Left renal pelvis (tissue), 4 donors: ENCODE data around the gene CHEK1. TPM values are rescaled to one million over a fixed set of nuclear protein-coding genes. Genes with fewer than 3 reads are reported as not detected.
A peak's percentile ranks its signal among the peaks of the same experiment; 100 is the strongest.
"Not testable (repeated sequence)": the region's sequence is repeated elsewhere in the genome, so short reads cannot be mapped to it uniquely, and the experiment has no call there.

ENCODE experiments used
- DNase-seq, 4 donors: peaks; one replicate each; pipeline ENCODE4 v3.0.0-alpha.2; 2013; ENCODE audit warnings: low read depth in 4 of 4, low spot score in 3 of 4
- polyA plus RNA-seq, 4 donors: library from polyadenylated mRNA; unstranded; fragments of 120-200 nt; gene quantifications; one replicate each; pipeline ENCODE4 v1.2.1, GENCODE V29; 2013; ENCODE audit not compliant: insufficient read length in 4 of 4

CHEK1 gene
- 10 to 100 TPM; 15.7 to 32.9 (median 29.9) TPM for polyA plus RNA-seq

DNA sequence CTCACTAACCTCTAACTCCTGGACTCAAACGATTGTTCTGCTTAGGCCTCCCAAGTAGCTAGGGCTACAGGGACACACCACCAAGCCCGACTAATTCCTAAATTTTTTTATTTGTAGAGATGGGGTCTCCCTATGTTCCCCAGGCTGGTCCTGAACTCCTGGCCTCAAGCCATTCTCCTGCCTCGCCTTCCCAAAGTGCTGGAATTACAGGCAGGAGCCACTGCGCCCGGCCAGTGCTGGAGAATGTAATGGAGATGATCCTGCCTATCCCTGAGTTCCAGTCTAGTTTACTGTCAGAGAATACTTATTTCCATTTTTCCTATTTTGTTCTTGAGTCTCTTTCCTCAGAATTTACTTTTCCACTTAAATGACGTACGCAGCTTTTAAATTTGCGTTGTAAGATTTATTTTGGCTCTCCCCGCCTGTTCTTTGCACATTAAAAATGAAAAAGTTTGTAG lies at the start of gene CHEK1:
CHEK1 (plus strand) TSS at position 408 of the 458 bp plus-strand sequence. CDS start 1,606 bp downstream, outside the sequence.
- no peak for DNase-seq

DNA sequence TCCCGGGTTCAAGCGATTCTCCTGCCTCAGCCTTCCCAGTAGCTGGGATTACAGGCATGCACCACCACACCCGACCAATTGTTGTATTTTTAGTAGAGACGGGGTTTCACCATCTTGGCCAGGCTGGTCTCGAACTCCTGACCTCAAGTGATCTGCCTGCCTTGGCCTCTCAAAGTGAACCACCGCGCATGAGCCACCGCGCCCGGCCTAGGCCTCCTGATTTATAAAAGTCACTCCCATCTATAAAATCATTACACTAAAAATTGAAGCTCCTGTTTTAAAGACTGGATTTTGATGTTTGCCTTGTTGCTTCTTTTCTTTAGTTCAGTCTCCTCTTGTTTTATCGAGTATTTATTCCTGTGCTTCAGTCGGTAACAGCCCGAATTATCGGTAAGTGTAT lies 47.8 kb upstream of the CHEK1 start:
- DNase-seq, result not testable (repeated sequence)

DNA sequence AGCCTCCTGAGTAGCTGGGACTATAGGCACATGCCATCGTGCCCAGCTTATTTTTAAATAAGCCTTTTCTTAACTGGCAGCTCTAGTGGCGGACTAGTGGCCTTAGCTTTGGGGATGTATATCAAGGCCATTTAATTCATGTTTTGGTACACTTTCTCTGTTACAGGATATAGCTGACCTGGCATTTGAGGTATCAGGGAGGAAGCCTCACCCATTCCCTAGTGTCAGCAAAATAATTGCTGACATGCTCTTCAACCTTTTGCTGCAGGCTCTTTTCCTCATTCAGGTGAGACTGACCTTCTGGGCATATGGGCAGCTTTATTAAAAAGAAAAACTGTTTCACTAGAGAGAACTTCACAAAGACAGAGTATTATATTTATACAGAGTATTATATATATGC lies 46.2 kb upstream of the CHEK1 start:
- no peak for DNase-seq

DNA sequence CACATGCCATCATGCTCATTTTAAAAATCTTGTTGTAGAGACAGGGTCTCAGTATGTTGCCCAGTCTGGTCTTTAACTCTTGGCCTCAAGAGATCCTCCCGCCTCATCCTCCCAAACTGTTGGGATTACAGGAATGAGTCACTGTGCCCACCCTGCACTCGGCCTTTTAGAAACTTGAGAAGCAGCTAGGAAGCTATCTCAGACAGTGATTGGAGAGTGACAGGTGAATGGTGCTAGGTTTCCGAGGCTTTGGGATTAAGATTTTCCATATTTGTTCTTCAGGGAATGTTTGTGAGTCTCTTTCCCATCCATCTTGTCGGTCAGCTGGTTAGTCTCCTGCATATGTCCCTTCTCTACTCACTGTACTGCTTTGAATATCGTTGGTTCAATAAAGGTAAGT lies 45.2 kb upstream of the CHEK1 start:
- no peak for DNase-seq

DNA sequence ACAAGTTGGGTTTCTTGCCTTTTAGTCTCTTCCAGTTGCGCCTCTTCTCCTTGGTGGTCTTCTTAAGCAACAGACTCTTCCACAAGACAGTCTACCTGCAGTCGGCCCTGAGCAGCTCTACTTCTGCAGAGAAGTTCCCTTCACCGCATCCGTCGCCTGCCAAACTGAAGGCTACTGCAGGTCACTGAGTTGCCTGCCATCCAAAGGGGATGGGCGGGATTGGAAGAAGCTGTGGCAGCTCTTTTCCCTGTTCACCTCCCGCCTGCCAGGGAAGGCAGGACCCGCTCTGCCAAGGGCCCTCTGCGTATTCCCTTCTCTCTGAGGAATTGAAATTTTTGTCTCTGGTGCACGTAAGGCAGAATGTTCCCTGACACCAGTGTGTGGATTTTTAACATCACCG lies 41.5 kb upstream of the CHEK1 start:
- DNase-seq, result no peak

DNA sequence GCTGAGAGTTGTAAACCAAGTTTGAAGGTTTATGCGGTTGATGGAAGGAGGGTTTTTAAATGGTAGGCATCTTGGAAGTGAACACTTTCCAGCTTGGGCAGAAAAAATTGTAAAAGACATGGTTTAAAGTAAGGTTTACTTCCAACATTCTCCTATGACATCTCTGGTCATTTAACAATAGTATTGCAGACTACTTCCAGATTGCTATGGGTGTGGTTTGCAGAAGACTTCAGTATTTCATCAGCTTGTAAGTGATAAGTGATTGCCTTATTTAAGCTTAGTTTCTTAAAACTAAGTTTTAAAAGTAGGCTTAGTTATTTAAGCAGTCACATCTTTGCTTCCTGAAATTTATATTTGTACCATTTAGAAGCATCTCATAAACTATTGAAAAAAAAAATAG lies 39.5 kb upstream of the CHEK1 start:
- DNase-seq, result no peak

DNA sequence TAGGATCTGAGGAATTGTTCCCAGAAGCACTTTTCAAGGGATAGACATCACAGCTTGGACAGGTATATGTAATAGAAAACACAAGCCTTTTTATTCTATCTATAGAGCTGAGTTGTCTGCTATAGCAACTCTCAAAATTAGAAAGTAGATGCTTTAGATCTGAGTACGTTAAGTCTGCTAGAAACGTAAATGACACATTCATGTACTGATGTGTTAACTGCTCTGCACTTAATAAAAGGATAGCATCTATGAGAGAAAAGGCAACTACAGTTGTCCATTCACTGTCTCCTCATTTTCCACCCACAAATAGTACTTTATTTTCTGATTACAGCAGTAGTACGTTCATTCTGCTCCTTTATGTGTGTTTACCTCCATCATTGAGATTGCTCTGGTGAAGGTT lies 38.3 kb upstream of the CHEK1 start:
- DNase-seq, result no peak

DNA sequence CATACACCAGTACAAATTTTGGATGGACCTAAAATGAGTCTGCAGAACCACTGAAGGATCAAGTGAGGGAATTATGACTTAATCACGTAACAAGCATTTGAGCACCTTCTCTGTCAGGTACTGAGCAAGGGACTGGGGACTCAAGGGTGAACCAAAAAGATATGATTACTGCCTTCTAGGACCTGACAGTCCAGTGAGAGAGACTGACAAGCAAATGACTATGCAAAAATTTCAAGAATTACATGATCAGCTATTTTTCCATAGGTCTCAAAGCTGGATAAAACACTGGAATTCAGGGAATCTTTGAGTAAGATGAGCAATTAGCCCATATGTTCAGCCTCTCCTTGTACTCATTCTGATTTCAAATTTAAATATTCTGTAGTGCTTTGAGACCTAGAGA lies 37.5 kb upstream of the CHEK1 start:
- DNase-seq, result no peak

DNA sequence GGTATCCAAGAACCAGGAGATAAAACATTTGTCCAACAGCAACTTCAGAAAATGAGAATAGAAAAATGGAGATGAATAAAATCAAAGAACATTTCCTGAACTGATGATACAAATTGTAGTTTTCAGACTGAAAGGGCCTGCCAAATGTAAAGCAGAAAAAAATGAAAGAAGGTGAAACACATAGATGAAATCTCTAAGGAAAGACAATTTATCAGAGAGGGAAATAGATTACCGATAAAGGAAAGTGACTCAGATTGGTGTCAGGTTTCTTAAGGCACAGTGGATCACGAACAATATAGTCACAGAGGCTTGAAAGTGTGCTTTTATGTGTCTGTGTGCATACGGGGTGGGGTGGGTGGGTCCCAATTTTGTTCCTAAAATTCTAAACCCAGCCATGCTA lies 36.5 kb upstream of the CHEK1 start:
- DNase-seq, result no peak

DNA sequence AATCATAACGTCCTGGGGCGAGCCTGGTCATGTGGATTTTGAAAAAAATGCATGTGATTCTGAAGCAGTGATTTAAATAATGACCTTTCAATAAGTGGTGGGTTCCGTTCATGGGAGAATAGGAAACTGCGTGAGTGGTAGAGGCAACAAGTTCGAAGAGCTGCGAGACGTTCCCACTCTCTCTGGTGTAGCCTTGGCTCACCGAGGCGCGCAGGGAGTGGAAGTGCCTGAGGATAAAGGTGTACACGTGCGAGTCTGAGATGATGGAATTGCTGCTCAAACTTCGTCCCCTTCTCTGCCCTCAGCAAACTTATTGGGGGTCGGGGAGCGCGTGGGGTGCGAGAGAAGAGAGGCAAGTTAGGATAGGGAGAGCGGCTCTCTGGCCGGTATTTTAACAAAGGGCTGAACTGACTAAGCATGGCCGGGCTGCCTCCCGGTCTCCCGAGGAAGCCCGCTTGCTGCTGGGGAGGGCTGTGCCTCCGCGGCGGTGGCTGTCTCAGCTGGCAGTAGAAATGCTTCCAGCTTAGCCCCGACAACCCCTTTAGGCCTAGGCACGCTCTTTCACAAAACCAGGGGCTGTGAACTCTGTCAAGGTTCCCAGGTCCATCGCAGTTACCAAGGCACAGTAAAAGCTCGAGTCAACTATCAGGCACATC lies 33.2 kb upstream of the CHEK1 start:
- DNase-seq, result peak in 1 of 4 donors; percentile 22

DNA sequence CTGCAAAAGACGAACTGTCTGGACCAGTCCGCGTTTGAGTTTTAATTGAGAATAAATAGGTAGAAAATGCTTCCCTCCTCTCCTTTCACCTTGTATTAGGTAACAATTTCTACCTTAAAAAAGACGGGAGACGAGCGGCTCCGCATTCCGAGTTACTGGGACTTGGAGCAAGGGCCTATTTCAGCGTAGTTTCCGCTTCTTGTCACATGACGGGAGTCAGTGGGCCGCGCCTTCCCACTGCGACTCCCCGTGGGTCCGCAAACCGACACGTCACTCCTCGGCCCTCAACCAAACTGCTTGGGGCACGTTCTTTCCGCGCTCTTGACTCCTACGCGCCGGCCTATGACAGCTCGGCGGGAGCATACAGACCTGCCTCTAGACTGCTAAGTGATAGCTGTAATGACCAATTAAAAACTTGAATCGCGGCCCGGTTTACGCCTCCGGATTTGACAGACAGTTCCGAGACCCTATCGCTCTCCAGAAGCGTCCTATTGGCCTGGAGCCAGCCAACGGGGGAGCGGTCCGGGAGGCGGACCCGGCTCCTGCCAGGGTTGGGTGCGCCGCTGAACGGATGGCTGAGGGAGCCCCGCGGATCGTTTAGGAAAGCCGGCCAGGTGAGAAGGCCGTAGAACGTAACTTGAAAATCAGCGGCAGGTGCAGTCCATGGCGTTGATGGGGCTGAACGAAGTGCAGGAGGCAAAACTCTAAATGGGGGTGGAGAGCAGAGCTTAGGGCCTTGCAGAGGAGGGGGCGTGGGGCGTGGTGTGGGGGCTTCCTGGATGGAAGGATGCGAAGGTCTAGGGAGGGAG lies 32.5 kb upstream of the CHEK1 start, which contains the start of gene STT3A:
STT3A (plus strand) TSS at position 548 of the 809 bp plus-strand sequence. CDS start 3,064 bp downstream, outside the sequence.
- DNase-seq, result peak; percentile 99 to 100 (median 100)

DNA sequence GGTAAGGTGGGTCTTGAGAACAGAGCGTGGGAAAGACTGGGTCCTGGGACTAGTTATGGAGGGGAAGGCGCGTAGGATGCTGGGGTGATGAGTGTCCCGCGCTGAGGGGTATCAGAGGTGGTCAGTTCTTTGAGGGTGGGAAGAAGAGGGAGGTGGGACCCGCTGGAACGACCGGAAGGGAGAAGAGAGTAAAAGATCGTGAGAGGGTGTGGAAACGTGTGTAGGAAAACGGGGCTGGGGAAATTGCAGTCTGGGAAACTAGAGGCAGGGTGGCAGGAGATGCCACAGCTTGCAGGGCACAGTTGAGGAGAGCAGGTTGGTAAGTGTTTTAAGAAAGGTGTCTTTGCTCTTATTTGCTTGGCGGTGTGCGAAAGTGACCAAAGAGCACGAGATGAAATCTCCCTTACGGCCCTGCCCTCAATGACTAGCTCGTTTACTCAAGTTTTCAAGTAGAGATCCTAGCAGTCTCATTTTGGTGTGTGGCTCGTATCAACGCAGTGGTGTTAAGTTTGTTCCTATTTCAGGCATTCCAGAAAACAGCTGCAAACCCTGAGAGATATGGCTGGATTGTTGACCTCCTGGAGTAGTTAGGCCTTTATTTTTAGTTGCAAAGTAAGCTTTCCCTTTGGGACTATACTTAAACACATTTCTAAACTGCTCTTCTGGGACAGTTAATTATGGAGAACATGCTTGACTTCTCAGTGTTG lies 31.7 kb upstream of the CHEK1 start:
- DNase-seq, result peak in 1 of 4 donors; percentile 10

DNA sequence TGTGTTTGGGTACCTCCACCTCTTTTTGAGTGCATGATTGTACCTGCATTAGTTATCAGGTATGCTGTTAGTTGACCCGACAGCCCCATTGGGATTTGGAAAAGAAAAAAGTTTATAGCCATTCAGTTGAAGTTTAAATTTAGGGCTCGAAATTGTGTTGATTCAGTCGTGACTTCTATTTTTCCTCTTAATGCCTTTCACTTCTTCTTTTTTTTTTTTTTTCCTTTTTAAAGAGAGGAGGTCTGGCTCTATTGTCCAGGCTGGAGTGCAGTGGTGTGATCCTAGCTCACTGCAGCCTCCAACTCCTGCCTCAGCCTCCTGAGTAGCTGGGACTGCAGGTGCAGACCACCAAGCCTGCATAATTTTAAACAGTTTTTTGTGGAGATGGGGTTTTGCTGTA lies 30.0 kb upstream of the CHEK1 start:
- DNase-seq, result no peak

DNA sequence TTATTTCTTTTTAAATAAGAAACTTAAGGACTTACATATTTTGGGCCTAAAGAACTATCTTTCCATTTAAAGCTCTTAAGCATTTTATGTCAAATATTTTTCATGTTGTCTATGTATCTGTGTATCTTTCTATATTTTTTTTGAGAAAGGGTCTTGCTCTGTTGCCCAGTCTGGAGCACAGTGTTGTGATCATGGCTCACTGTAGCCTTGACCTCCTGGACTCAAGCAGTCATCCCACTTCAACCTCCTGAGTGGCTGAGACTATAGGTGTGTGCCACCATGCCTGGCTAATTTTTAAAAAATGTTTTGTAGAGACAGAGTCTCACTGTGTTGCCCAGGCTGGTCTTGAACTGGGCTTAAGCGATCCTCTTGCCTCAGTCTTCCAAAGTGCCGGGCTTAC lies 24.3 kb upstream of the CHEK1 start:
- DNase-seq, result no peak

DNA sequence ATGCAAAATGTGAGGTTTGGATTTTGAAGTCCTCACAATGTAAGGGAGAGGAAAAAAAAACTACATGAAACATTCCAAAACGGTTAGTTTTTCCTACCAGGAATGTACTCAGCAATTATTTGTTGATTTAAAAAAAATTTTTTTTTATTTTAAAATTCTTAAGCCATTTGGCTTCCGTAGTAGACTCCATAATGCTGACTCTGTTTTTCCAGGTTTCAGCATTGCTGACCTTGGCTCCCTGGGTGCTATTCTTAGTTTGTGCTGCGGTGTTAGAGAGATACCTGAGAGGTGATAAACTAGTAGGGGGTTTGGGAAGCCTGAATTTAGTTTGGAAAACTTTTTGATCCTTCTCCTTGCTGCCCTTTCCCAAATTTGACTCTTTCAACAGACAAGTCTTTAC lies 21.8 kb upstream of the CHEK1 start:
- DNase-seq, result no peak

DNA sequence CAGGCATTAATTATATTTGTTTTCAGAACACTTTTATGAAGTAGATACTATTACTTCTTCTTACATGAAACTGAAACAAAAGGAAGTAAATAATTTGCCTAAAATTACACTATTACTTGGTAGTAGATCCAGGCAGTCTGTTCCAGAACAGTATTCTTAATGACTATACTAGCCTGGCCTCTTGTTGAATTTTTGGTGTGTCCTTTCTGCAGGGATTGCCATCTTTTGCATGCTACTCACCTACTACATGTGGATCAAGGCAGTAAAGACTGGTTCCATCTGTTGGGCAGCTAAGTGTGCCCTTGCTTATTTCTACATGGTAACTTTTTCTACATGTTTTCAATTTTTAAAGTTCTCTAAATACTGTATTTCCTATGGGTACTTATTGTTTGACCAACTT lies 19.5 kb upstream of the CHEK1 start:
- DNase-seq, result no peak

DNA sequence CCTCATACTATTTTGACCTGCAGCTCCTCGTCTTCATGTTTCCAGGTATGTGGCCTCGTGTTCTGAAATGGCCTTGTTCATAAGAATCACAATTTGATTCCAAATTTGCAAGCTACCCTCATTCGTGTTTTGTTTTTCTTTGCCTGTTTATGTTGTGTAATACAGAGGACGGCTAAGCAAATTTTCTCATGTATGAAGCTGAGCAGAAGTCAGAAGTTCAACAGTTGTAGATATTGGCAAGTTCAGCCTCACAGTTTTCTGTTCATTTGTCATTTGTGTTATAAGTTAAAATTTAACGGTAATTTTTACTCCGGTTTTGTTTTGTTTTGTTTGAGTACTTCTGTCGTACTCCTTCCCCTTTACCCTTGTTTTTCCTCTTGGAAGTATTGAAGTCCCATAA lies 15.4 kb upstream of the CHEK1 start:
- DNase-seq, result no peak

DNA sequence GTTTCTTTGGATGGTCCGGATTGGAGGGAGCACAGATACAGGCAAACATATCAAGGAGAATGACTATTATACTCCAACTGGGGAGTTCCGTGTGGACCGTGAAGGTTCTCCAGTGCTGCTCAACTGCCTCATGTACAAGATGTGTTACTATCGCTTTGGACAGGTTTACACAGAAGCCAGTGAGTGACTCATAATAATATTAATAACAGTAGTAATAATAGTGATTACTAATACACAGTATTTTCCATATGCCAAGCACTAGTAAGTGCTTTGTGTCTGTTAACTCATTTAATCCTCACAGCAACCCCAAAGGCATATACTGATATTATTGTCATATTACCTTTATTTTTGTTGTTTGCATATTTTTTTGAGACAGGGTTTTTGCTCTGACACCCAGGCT lies 6.6 kb upstream of the CHEK1 start:
- DNase-seq, result no peak

DNA sequence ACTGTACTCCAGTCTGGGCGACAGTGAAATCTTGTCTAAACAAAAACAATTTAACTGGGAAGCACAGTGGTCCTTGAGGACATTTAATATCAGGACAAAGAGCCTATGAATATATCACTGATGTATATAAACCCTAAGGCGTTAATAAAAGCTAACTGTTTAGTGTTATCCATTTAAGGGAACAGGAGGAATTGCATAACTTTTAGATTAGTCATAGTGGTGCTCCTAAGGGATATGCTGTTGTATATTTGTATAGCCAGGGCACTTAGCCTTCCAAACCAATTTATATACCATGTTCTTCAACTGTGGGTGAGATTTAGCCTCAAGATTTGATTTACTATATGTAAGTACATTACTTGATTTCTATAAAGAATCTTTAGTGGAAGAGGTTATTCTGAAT lies 3.0 kb upstream of the CHEK1 start:
- DNase-seq, result no peak

DNA sequence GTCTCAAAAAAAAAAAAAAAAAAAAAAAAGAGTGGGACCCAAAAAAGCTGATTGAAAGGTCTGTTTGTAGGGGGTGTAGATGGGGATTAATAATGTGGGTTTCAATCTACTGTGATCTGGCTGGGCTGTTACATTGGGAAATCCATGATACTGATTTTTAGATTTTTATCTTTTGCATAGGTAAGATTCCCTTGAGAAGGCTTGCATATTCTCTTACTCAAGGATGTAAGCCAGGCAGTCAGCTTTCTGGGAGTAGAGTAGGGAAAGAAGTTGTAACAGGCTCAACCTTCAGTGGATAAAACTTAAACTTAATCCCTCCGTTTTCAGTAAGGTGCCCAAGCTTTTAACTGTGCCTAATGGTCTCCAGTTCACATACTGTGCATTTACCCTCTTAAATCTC lies 1.9 kb upstream of the CHEK1 start:
- no peak for DNase-seq

DNA sequence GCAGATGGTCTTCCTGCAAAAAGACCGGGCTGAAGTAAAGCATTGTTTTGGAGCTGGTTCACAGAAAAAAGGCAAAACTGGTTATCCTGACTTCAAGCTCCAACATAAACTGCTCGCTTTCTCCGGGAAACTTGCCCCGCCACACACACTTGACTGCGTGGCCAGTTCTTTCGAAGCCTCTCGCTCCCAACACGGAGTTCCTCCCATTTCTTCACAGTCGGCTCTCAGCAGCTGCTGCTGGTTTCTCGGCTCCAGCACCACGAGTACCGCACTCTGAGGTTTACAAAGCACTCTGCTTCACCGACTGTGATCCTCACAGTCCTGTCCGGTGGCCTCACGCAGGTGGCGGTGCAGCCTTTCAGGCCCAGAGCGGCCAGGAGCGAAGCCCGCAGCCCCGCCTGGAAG lies 264 bp downstream of the CHEK1 start:
- DNase-seq, result no peak
